Spinal cord (tissue), 10 donors: ENCODE results near the gene ENGASE. TPM values are rescaled to one million over a fixed set of nuclear protein-coding genes. Genes with fewer than 3 reads are reported as not detected.

ENCODE experiments used
- DNase-seq, 6 donors: peaks; one replicate each; pipeline versions ENCODE4 v3.0.0 to v3.0.0-alpha.2; 2013 to 2015; ENCODE audit warnings: low spot score in 6 of 6, low read depth in 4 of 6
- H3K27ac ChIP-seq: one replicate; pipeline ENCODE4 v1.5.1; 2013; ENCODE audit warnings: low read depth, low read length, control low read depth
- H3K27me3 ChIP-seq: one replicate; pipeline ENCODE4 v1.6.1; 2013; ENCODE audit warnings: low read length; ENCODE audit not compliant: control insufficient read depth, insufficient read depth
- H3K36me3 ChIP-seq: one replicate; pipeline ENCODE4 v1.6.1; 2013; ENCODE audit warnings: low read length; ENCODE audit not compliant: control insufficient read depth, insufficient read depth
- H3K4me1 ChIP-seq: one replicate; pipeline ENCODE4 v1.6.1; 2013; ENCODE audit warnings: low read length; ENCODE audit not compliant: control insufficient read depth, insufficient read depth
- H3K4me3 ChIP-seq: one replicate; pipeline ENCODE4 v1.5.1; 2013; ENCODE audit warnings: low read depth, low read length, control low read depth
- H3K9me3 ChIP-seq: one replicate; pipeline ENCODE4 v1.6.1; 2013; ENCODE audit warnings: low read length; ENCODE audit not compliant: control insufficient read depth, insufficient read depth
- WGBS: methylation state at CpG from one replicate; pipeline ENCODE4 v1.1.5; 2013; ENCODE audit warnings: missing lambda C conversion rate; ENCODE audit not compliant: insufficient coverage; 5-methylcytosine and 5-hydroxymethylcytosine counted together
- polyA plus RNA-seq, 2 donors: library from polyadenylated mRNA; unstranded; fragments of 120-200 nt; gene quantifications; one replicate each; pipeline ENCODE4 v1.2.1, GENCODE V29; 2013; ENCODE audit not compliant: insufficient read length in 2 of 2
- total RNA-seq, 2 donors: library from RNA; depleted of rRNA in 1 of 2; stranded (reverse); fragments of 120-200 nt in 1 of 2; fragments of >200 nt in 1 of 2; gene quantifications; one replicate each; pipeline versions ENCODE4 v1.2.3 to v1.2.4, GENCODE V29; 2013 to 2014
- donor health status: healthy.

The ENGASE gene
- total and polyA plus RNA-seq, 4 donors, result 15.3 to 32.6 (median 22.2) TPM

- Histone ChIP-seq H3K9me3 (no peaks in the 10 kb centered on the region), H3K4me1 (peaks cover 16% of the 10 kb centered on the region), H3K27me3 (no peaks in the 10 kb centered on the region), H3K27ac (no peak overlapping the region), H3K4me3 (no peak overlapping the region), H3K36me3 (peaks cover 11% of the 10 kb centered on the region)
- WGBS, result 2% methylated on average over 11 of the region's 11 CpGs
- DNase-seq, result peak; percentile 45 to 89 (median 54)
These were observed 28.8 kb upstream of the ENGASE start for GRCh38 chr17:79045842-79046196.

GRCh38 chr17:79046197-79046915 is 28.3 kb upstream of the ENGASE start:
- Histone ChIP-seq H3K4me3 (no peak overlapping the region), H3K27me3 (no peaks in the 10 kb centered on the region), H3K27ac (no peak overlapping the region), H3K4me1 (peaks cover 16% of the 10 kb centered on the region), H3K9me3 (no peaks in the 10 kb centered on the region), H3K36me3 (peaks cover 11% of the 10 kb centered on the region)
- DNase-seq, result no peak
- 64% methylated on average over 24 of the region's 25 CpGs for WGBS

GRCh38 chr17:79046916-79047280 is 27.7 kb upstream of the ENGASE start:
- H3K4me3 ChIP-seq, result no peak overlapping the region
- H3K9me3 ChIP-seq, result no peaks in the 10 kb centered on the region
- no peak overlapping the region for H3K27ac ChIP-seq
- peak in 1 of 6 donors; percentile 52 for DNase-seq
- 81% methylated on average over 12 of the region's 15 CpGs for WGBS
- peaks cover 11% of the 10 kb centered on the region for H3K36me3 ChIP-seq
- peaks cover 16% of the 10 kb centered on the region for H3K4me1 ChIP-seq
- no peaks in the 10 kb centered on the region for H3K27me3 ChIP-seq

- Histone ChIP-seq H3K27ac (no peak overlapping the region), H3K4me1 (peaks cover 16% of the 10 kb centered on the region), H3K27me3 (no peaks in the 10 kb centered on the region), H3K4me3 (no peak overlapping the region), H3K36me3 (peaks cover 11% of the 10 kb centered on the region), H3K9me3 (no peaks in the 10 kb centered on the region)
- DNase-seq, result no peak
- WGBS, result 93% methylated on average over 29 of the region's 30 CpGs
These were observed 27.2 kb upstream of the ENGASE start for GRCh38 chr17:79047291-79047920.

GRCh38 chr17:79047923-79048825 is 26.4 kb upstream of the ENGASE start:
- DNase-seq, result no peak
- H3K27ac ChIP-seq, result no peak overlapping the region
- WGBS, result 67% methylated on average over 40 of the region's 41 CpGs
- H3K4me1 ChIP-seq, result peaks cover 16% of the 10 kb centered on the region
- peaks cover 11% of the 10 kb centered on the region for H3K36me3 ChIP-seq
- no peaks in the 10 kb centered on the region for H3K27me3 ChIP-seq
- H3K9me3 ChIP-seq, result no peaks in the 10 kb centered on the region
- H3K4me3 ChIP-seq, result no peak overlapping the region

- DNase-seq, result no peak
- WGBS, result 77% methylated on average over 11 of the region's 21 CpGs
- Histone ChIP-seq H3K9me3 (no peaks in the 10 kb centered on the region), H3K4me3 (no peak overlapping the region), H3K4me1 (peaks cover 16% of the 10 kb centered on the region), H3K27ac (no peak overlapping the region), H3K36me3 (peaks cover 11% of the 10 kb centered on the region), H3K27me3 (no peaks in the 10 kb centered on the region)
These were observed 25.5 kb upstream of the ENGASE start for GRCh38 chr17:79048826-79049755.

- Histone ChIP-seq H3K27ac (no peak overlapping the region), H3K9me3 (no peaks in the 10 kb centered on the region), H3K4me1 (peaks cover 16% of the 10 kb centered on the region), H3K36me3 (peaks cover 11% of the 10 kb centered on the region), H3K4me3 (no peak overlapping the region), H3K27me3 (no peaks in the 10 kb centered on the region)
- DNase-seq, result no peak
- WGBS, result 94% methylated on average over 11 of the region's 11 CpGs
These were observed 24.8 kb upstream of the ENGASE start for GRCh38 chr17:79049821-79050220.

- Histone ChIP-seq H3K36me3 (peaks cover 11% of the 10 kb centered on the region), H3K27ac (no peak overlapping the region), H3K4me1 (peaks cover 16% of the 10 kb centered on the region), H3K9me3 (no peaks in the 10 kb centered on the region), H3K4me3 (no peak overlapping the region), H3K27me3 (no peaks in the 10 kb centered on the region)
- peak in 1 of 6 donors; percentile 79 for DNase-seq
- 59% methylated on average over 6 of the region's 6 CpGs for WGBS
These were observed 24.1 kb upstream of the ENGASE start for GRCh38 chr17:79050551-79050950.

GRCh38 chr17:79051306-79051705 is 23.3 kb upstream of the ENGASE start:
- no peak overlapping the region for H3K4me3 ChIP-seq
- peaks cover 9% of the 10 kb centered on the region for H3K4me1 ChIP-seq
- H3K9me3 ChIP-seq, result no peaks in the 10 kb centered on the region
- WGBS, result 92% methylated on average over 3 of the region's 6 CpGs
- H3K36me3 ChIP-seq, result peaks cover 11% of the 10 kb centered on the region
- H3K27ac ChIP-seq, result no peak overlapping the region
- H3K27me3 ChIP-seq, result no peaks in the 10 kb centered on the region
- no peak for DNase-seq
